HepG2 (cell line): ENCODE measurements around the gene LSM2. TPM values are rescaled to one million over a fixed set of nuclear protein-coding genes. Genes with fewer than 3 reads are reported as not detected.

Experiments
- ATF2 ChIP-seq: sonication (generic); formaldehyde crosslinking; IDR thresholded peaks from 2 replicates; pipeline ENCODE4 v1.4.0; 2020; ENCODE audit warnings: missing genetic modification reagents
- PRDM10 ChIP-seq: sonication (generic); formaldehyde crosslinking; IDR thresholded peaks from 2 replicates; pipeline ENCODE4 v1.4.0; 2020; ENCODE audit warnings: low read depth, missing genetic modification reagents
- ZNF276 ChIP-seq: sonication (generic); formaldehyde crosslinking; IDR thresholded peaks from 2 replicates; pipeline ENCODE4 v1.4.0; 2020; ENCODE audit warnings: mild to moderate bottlenecking, low read depth, missing genetic modification reagents
- polyA plus RNA-seq, 8 experiments: library from polyadenylated mRNA; depleted of rRNA in 3 of 8; stranded (reverse) in 7 of 8; unstranded in 1 of 8; fragments of >200 nt; fragmentation: Illumina TruSeq in 4 of 8; extraction: Trizol in 4 of 8; gene quantifications; 2 replicates each; pipeline versions ENCODE4 v1.2.1 to v1.2.3, GENCODE V29; 2011 to 2016; ENCODE audit warnings: low read depth in 4 of 8, missing spikeins in 1 of 8, mixed read lengths in 1 of 8; ENCODE audit not compliant: insufficient read depth in 1 of 8
- total RNA-seq, 5 experiments: library from RNA; depleted of rRNA; stranded (reverse); fragments of >200 nt; fragmentation: Illumina TruSeq; extraction: Trizol; gene quantifications; 2 replicates each; pipeline ENCODE4 v1.2.3, GENCODE V29; 2016; ENCODE audit warnings: low read depth in 1 of 5

The LSM2 gene
- total and polyA plus RNA-seq, 2 of the 13 experiments (the other 11 are each of a cell fraction or from before 2014, with no cell fraction given), result 69.4 to 90.5 TPM

- no peak for TF ChIP-seq PRDM10 (CRISPR knock-in tag)
- TF ChIP-seq ZNF276, result no peak
- TF ChIP-seq ATF2, result no peak
Observed at GRCh38 chr6:31805939-31806469, 762 bp downstream of the LSM2 start (continued).
